Astrocyte of the cerebellum (primary cell): ENCODE results near the gene NTPCR.
"Not testable (repeated sequence)": the region's sequence is repeated elsewhere in the genome, so short reads cannot be mapped to it uniquely, and the experiment has no call there.

Experiments used
- DNase-seq: peaks from one replicate; pipeline ENCODE4 v3.0.0-alpha.2; 2011; ENCODE audit warnings: low read depth
- H3K4me3 ChIP-seq: 2 replicates; pipeline ENCODE4 v1.5.1; 2011; ENCODE audit warnings: mild to moderate bottlenecking, low read depth, low read length, moderate library complexity
- CTCF ChIP-seq: IDR thresholded peaks from 2 replicates; pipeline ENCODE4 v1.5.1; 2012; ENCODE audit warnings: low read length, low read depth, moderate library complexity, mild to moderate bottlenecking; ENCODE audit errors: missing control alignments
- in situ Hi-C: cut with HindIII; loops from 2 replicates; pipeline ENCODE4 v1.10.0; 2017; ENCODE audit warnings: low sequenced_read_pairs

Gene NTPCR

GRCh38 chr1:232995189-232995588 is 44.8 kb downstream of the NTPCR start:
- in situ Hi-C loops, result no loop called here
- H3K4me3 ChIP-seq, result no peak overlapping the region
- no peak for TF ChIP-seq CTCF
- no peak for DNase-seq

GRCh38 chr1:232996143-232996542 is 45.7 kb downstream of the NTPCR start:
- in situ Hi-C loops, result no loop called here
- no peak overlapping the region for H3K4me3 ChIP-seq
- no peak for DNase-seq
- no peak for TF ChIP-seq CTCF

GRCh38 chr1:232998138-232998537 is 47.7 kb downstream of the NTPCR start:
- no peak for TF ChIP-seq CTCF
- in situ Hi-C loops, result no loop called here
- DNase-seq, result no peak
- no peak overlapping the region for H3K4me3 ChIP-seq

- no peak for DNase-seq
- in situ Hi-C loops, result no loop called here
- no peak overlapping the region for H3K4me3 ChIP-seq
- TF ChIP-seq CTCF, result no peak
Measured at GRCh38 chr1:232998646-232999045, 48.2 kb downstream of the NTPCR start.

- TF ChIP-seq CTCF, result no peak
- no peak for DNase-seq
- in situ Hi-C loops, result no loop called here
- H3K4me3 ChIP-seq, result no peak overlapping the region
Measured at GRCh38 chr1:232999956-233000625, 49.7 kb downstream of the NTPCR start.

- in situ Hi-C loops, H3K4me3 ChIP-seq, DNase-seq: not testable (repeated sequence)
Measured at GRCh38 chr1:233003638-233004037, 53.2 kb downstream of the NTPCR start.

- no peak overlapping the region for H3K4me3 ChIP-seq
- TF ChIP-seq CTCF, result no peak
- DNase-seq, result no peak
- in situ Hi-C loops, result no loop called here
Measured at GRCh38 chr1:233004451-233004850, 54.0 kb downstream of the NTPCR start.
